HEK293 (cell line): ENCODE data around the gene THAP11.

Experiments used
- CTCF ChIA-PET: fragments of 350-600 bp; formaldehyde crosslinking; extraction: SDS; loops from one replicate; lab custom pipeline; 2021; ENCODE audit warnings: antibody characterized with exemption; lab: Yijun Ruan, JAX
- POLR2A ChIA-PET: fragments of 300-600 bp; formaldehyde crosslinking; extraction: SDS; loops from one replicate; lab custom pipeline; 2020; ENCODE audit warnings: antibody characterized with exemption, inconsistent platforms; lab: Yijun Ruan, JAX
- H3K27ac ChIP-seq: fragments of 200-500 bp; sonication (Bioruptor generic); 2 replicates; pipeline ENCODE4 v1.5.1; 2014; ENCODE audit warnings: low read depth, low read length, control low read depth, inconsistent platforms; ENCODE audit errors: extremely low read depth
- H3K36me3 ChIP-seq, 2 experiments: fragments of 200-500 bp in 1 of 2; sonication (Bioruptor generic) in 1 of 2; 1 replicate in 1 of 2; 2 replicates in 1 of 2; pipeline ENCODE4 v1.5.1; 2014 to 2017; ENCODE audit warnings: inconsistent platforms in 2 of 2, low read length in 2 of 2; ENCODE audit not compliant: control insufficient read depth in 2 of 2, insufficient read depth in 1 of 2
- H3K4me1 ChIP-seq: fragments of 200-500 bp; sonication (Bioruptor generic); 2 replicates; pipeline ENCODE4 v1.5.1; 2014; ENCODE audit warnings: mild to moderate bottlenecking, low read length, inconsistent platforms; ENCODE audit not compliant: control insufficient read depth, insufficient read depth
- H3K4me3 ChIP-seq: 2 replicates; pipeline ENCODE4 v1.5.1; 2011; ENCODE audit warnings: low read depth, mild to moderate bottlenecking, control low read depth, low read length, moderate library complexity
- H3K9me3 ChIP-seq: fragments of 200-500 bp; sonication (Bioruptor generic); 2 replicates; pipeline ENCODE4 v1.5.1; 2014; ENCODE audit warnings: low read depth, low read length, inconsistent platforms; ENCODE audit not compliant: control insufficient read depth, insufficient read depth
- FEZF1 ChIP-seq: fragments of 450-650 bp; formaldehyde crosslinking; IDR thresholded peaks from 2 replicates; pipeline ENCODE4 v1.5.1; 2016; ENCODE audit warnings: missing biosample characterization, missing genetic modification characterization
- KLF8 ChIP-seq: fragments of 450-650 bp; formaldehyde crosslinking; IDR thresholded peaks from 2 replicates; pipeline ENCODE4 v1.5.1; 2016; ENCODE audit warnings: missing biosample characterization, missing genetic modification characterization
- MEIS1 ChIP-seq: sonication (generic); formaldehyde crosslinking; IDR thresholded peaks from 2 replicates; pipeline ENCODE4 v1.8.1; 2022; ENCODE audit warnings: missing genetic modification reagents, mild to moderate bottlenecking, borderline replicate concordance
- OVOL3 ChIP-seq: fragments of 450-650 bp; formaldehyde crosslinking; IDR thresholded peaks from 2 replicates; pipeline ENCODE4 v1.5.1; 2016; ENCODE audit warnings: missing biosample characterization, missing genetic modification characterization
- SCRT1 ChIP-seq: fragments of 450-650 bp; formaldehyde crosslinking; IDR thresholded peaks from 2 replicates; pipeline ENCODE4 v1.5.1; 2016; ENCODE audit warnings: missing biosample characterization, missing genetic modification characterization, borderline replicate concordance
- SCRT2 ChIP-seq: fragments of 450-650 bp; formaldehyde crosslinking; IDR thresholded peaks from 2 replicates; pipeline ENCODE4 v1.5.1; 2016; ENCODE audit warnings: missing biosample characterization, missing genetic modification characterization
- ZBTB20 ChIP-seq: fragments of 450-650 bp; formaldehyde crosslinking; IDR thresholded peaks from 2 replicates; pipeline ENCODE4 v1.5.1; 2016; ENCODE audit warnings: missing biosample characterization, missing genetic modification characterization
- ZFP37 ChIP-seq: fragments of 450-650 bp; formaldehyde crosslinking; IDR thresholded peaks from 2 replicates; pipeline ENCODE4 v1.5.1; 2016; ENCODE audit warnings: missing biosample characterization, missing genetic modification characterization
- ZNF2 ChIP-seq: fragments of 450-650 bp; formaldehyde crosslinking; IDR thresholded peaks from 2 replicates; pipeline ENCODE4 v1.5.1; 2016; ENCODE audit warnings: missing biosample characterization, missing genetic modification characterization
- ZNF223 ChIP-seq: fragments of 450-650 bp; formaldehyde crosslinking; IDR thresholded peaks from 2 replicates; pipeline ENCODE4 v1.5.1; 2016; ENCODE audit warnings: missing biosample characterization, missing genetic modification characterization
- ZNF24 ChIP-seq: fragments of 450-650 bp; formaldehyde crosslinking; IDR thresholded peaks from 2 replicates; pipeline ENCODE4 v1.5.1; 2016; ENCODE audit warnings: missing biosample characterization, missing genetic modification characterization
- ZNF292 ChIP-seq: fragments of 450-650 bp; formaldehyde crosslinking; IDR thresholded peaks from 2 replicates; pipeline ENCODE4 v1.5.1; 2016; ENCODE audit warnings: low read depth, missing biosample characterization, missing genetic modification characterization, borderline replicate concordance
- ZNF324 ChIP-seq: fragments of 450-650 bp; formaldehyde crosslinking; IDR thresholded peaks from 2 replicates; pipeline ENCODE4 v1.5.1; 2016; ENCODE audit warnings: missing biosample characterization, missing genetic modification characterization
- ZNF510 ChIP-seq: fragments of 450-650 bp; formaldehyde crosslinking; IDR thresholded peaks from 2 replicates; pipeline ENCODE4 v1.5.1; 2018; ENCODE audit warnings: mild to moderate bottlenecking, missing genetic modification characterization, missing biosample characterization; ENCODE audit not compliant: insufficient replicate concordance
- ZNF548 ChIP-seq: fragments of 450-650 bp; formaldehyde crosslinking; IDR thresholded peaks from 2 replicates; pipeline ENCODE4 v1.5.1; 2016; ENCODE audit warnings: missing biosample characterization, missing genetic modification characterization
- ZNF768 ChIP-seq: fragments of 450-650 bp; formaldehyde crosslinking; IDR thresholded peaks from 2 replicates; pipeline ENCODE4 v1.5.1; 2018; ENCODE audit warnings: missing biosample characterization, mild to moderate bottlenecking, missing genetic modification characterization
- TF ChIP-seq, protein P1 (sequence below): fragments of 450-650 bp; formaldehyde crosslinking; IDR thresholded peaks from 2 replicates; pipeline ENCODE4; 2016; ENCODE audit warnings: missing biosample characterization, missing genetic modification characterization
- TF ChIP-seq, protein P2 (sequence below): fragments of 450-650 bp; formaldehyde crosslinking; IDR thresholded peaks from 2 replicates; pipeline ENCODE4 v1.5.1; 2016; ENCODE audit warnings: missing biosample characterization, missing genetic modification characterization
- TF ChIP-seq, protein P3 (sequence below): fragments of 450-650 bp; formaldehyde crosslinking; IDR thresholded peaks from 2 replicates; pipeline ENCODE4 v1.5.1; 2016; ENCODE audit warnings: missing biosample characterization, missing genetic modification characterization
- TF ChIP-seq, protein P4 (sequence below): fragments of 450-650 bp; formaldehyde crosslinking; conservative IDR thresholded peaks from 2 replicates; pipeline ENCODE4 v1.5.1; 2016; ENCODE audit warnings: low read depth, missing biosample characterization, missing genetic modification characterization
- TF ChIP-seq, protein P5 (sequence below): fragments of 450-650 bp; formaldehyde crosslinking; IDR thresholded peaks from 2 replicates; pipeline ENCODE4 v1.5.1; 2016; ENCODE audit warnings: missing biosample characterization, missing genetic modification characterization
- TF ChIP-seq, protein P6 (sequence below): fragments of 450-650 bp; formaldehyde crosslinking; IDR thresholded peaks from 2 replicates; pipeline ENCODE4 v1.5.1; 2016; ENCODE audit warnings: missing biosample characterization, missing genetic modification characterization

THAP11 gene

DNA sequence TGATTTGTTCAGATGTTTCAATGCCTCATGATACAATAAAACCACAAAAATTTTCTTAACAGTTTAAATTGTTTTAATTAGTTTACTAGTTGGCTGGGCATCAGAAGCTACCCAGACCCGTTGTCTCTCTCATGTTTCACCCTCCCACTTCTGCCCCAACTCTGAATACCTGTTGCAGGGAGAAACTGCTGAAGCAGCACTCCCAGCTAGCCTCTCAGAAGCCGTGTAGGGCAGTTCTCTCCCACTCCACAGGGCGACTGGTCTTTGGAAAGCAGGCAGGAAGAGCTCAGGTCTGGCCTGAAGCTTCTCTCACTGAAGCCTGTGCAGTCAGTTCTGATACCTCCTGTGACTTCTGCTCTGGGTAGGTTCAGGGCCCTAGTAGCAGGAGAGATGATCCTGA is 29.1 kb downstream of the THAP11 start:
- CTCF ChIA-PET = interaction anchor here (0.6 to 1.9 kb wide), 3 partner anchors 13 to 209 kb away, joined by 3 to 8 read pairs (median 6); partner anchors contain the start of gene NRN1L
- Histone ChIP-seq H3K4me1 (no peaks in the 10 kb centered on the region), H3K36me3 (peaks cover 20 to 78% of the 10 kb centered on the region in 2 experiments), H3K27ac (no peak overlapping the region), H3K9me3 (no peaks in the 10 kb centered on the region), H3K4me3 (no peak overlapping the region)
- no peak for TF ChIP-seq OVOL3 (tag by site-specific recombination)
- TF ChIP-seq, protein P1, sequence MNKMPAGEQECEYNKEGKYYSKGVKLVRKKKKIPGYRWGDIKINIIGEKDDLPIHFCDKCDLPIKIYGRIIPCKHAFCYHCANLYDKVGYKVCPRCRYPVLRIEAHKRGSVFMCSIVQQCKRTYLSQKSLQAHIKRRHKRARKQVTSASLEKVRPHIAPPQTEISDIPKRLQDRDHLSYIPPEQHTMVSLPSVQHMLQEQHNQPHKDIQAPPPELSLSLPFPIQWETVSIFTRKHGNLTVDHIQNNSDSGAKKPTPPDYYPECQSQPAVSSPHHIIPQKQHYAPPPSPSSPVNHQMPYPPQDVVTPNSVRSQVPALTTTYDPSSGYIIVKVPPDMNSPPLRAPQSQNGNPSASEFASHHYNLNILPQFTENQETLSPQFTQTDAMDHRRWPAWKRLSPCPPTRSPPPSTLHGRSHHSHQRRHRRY (tag by site-specific recombination) = no peak
- no peak for TF ChIP-seq ZNF24 (tag by site-specific recombination)
- no peak for TF ChIP-seq ZNF223 (tag by site-specific recombination)
- no peak for TF ChIP-seq ZNF510 (tag by site-specific recombination)
- TF ChIP-seq, protein P2, sequence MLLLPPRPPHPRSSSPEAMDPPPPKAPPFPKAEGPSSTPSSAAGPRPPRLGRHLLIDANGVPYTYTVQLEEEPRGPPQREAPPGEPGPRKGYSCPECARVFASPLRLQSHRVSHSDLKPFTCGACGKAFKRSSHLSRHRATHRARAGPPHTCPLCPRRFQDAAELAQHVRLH (tag by site-specific recombination) = no peak
- TF ChIP-seq KLF8 (tag by site-specific recombination) = no peak
- no peak for TF ChIP-seq FEZF1 (tag by site-specific recombination)
- no peak for TF ChIP-seq ZNF2 (tag by site-specific recombination)
- TF ChIP-seq SCRT2 (tag by site-specific recombination) = peak; percentile 90
- no peak for TF ChIP-seq ZNF548 (tag by site-specific recombination)
- no peak for TF ChIP-seq MEIS1 (CRISPR knock-in tag)
- TF ChIP-seq, protein P3, sequence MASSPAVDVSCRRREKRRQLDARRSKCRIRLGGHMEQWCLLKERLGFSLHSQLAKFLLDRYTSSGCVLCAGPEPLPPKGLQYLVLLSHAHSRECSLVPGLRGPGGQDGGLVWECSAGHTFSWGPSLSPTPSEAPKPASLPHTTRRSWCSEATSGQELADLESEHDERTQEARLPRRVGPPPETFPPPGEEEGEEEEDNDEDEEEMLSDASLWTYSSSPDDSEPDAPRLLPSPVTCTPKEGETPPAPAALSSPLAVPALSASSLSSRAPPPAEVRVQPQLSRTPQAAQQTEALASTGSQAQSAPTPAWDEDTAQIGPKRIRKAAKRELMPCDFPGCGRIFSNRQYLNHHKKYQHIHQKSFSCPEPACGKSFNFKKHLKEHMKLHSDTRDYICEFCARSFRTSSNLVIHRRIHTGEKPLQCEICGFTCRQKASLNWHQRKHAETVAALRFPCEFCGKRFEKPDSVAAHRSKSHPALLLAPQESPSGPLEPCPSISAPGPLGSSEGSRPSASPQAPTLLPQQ (tag by site-specific recombination) = no peak
- peak; percentile 36; the same call in 1 of the 2 replicates for TF ChIP-seq ZBTB20 (tag by site-specific recombination)
- TF ChIP-seq, protein P4, sequence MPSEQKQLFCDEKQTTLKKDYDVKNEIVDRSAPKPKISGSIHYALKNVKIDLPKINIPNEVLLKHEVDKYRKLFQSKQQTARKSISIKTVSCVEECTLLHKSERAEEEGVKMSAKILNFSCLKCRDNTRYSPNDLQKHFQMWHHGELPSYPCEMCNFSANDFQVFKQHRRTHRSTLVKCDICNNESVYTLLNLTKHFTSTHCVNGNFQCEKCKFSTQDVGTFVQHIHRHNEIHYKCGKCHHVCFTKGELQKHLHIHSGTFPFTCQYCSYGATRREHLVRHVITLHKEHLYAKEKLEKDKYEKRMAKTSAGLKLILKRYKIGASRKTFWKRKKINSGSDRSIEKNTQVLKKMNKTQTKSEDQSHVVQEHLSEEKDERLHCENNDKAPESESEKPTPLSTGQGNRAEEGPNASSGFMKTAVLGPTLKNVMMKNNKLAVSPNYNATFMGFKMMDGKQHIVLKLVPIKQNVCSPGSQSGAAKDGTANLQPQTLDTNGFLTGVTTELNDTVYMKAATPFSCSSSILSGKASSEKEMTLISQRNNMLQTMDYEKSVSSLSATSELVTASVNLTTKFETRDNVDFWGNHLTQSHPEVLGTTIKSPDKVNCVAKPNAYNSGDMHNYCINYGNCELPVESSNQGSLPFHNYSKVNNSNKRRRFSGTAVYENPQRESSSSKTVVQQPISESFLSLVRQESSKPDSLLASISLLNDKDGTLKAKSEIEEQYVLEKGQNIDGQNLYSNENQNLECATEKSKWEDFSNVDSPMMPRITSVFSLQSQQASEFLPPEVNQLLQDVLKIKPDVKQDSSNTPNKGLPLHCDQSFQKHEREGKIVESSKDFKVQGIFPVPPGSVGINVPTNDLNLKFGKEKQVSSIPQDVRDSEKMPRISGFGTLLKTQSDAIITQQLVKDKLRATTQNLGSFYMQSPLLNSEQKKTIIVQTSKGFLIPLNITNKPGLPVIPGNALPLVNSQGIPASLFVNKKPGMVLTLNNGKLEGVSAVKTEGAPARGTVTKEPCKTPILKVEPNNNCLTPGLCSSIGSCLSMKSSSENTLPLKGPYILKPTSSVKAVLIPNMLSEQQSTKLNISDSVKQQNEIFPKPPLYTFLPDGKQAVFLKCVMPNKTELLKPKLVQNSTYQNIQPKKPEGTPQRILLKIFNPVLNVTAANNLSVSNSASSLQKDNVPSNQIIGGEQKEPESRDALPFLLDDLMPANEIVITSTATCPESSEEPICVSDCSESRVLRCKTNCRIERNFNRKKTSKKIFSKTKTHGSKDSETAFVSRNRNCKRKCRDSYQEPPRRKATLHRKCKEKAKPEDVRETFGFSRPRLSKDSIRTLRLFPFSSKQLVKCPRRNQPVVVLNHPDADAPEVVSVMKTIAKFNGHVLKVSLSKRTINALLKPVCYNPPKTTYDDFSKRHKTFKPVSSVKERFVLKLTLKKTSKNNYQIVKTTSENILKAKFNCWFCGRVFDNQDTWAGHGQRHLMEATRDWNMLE (tag by site-specific recombination) = no peak
- no peak for TF ChIP-seq ZNF324
- peak; percentile 68; the same call in 1 of the 2 replicates for TF ChIP-seq SCRT1 (tag by site-specific recombination)
- POLR2A ChIA-PET = interaction anchor here (0.6 to 1.1 kb wide), 6 partner anchors 9 to 65 kb away, joined by 3 to 5 read pairs (median 3); partner anchors contain the start of gene NUTF2

DNA sequence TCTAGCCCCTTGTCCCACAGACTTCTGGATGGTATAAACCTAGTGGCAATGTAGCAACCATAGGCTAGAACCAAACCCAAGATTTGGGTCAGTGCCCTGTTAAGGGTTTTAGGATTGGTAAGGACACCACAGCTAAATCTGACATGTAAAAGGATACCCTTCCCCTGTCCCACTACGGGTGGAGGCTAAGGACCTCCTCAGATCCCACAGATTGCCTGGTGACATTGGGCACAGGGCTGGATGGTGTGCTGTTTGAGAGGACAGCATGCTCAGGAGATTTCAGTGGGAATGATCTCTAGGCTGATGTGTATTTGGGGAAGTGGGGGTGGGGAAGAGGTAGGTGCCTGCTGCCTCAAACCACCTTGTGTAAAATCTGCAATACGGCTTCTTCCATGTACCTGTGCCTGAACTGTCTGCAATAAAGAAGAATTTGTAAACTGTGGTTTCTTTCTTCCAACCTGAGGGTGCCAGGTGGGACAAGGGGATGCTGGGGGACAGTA is 30.1 kb downstream of the THAP11 start:
- ChIA-PET CTCF (interaction anchor here (0.6 to 1.9 kb wide), 3 partner anchors 12 to 208 kb away, joined by 3 to 8 read pairs (median 6); partner anchors contain the start of gene NRN1L), POLR2A (interaction anchor here (0.6 to 1.1 kb wide), 4 partner anchors 10 to 64 kb away, joined by 3 to 5 read pairs (median 3); partner anchors contain the start of gene NUTF2)
- Histone ChIP-seq H3K4me1 (no peaks in the 10 kb centered on the region), H3K36me3 (peaks cover 10 to 78% of the 10 kb centered on the region in 2 experiments), H3K9me3 (no peaks in the 10 kb centered on the region), H3K4me3 (no peak overlapping the region), H3K27ac (no peak overlapping the region; the same call in 1 of the 2 replicates)
- TF ChIP-seq ZNF768 (tag by site-specific recombination) (no peak), ZFP37 (tag by site-specific recombination) (no peak), ZNF292 (tag by site-specific recombination) (no peak)
- TF ChIP-seq, protein P5, sequence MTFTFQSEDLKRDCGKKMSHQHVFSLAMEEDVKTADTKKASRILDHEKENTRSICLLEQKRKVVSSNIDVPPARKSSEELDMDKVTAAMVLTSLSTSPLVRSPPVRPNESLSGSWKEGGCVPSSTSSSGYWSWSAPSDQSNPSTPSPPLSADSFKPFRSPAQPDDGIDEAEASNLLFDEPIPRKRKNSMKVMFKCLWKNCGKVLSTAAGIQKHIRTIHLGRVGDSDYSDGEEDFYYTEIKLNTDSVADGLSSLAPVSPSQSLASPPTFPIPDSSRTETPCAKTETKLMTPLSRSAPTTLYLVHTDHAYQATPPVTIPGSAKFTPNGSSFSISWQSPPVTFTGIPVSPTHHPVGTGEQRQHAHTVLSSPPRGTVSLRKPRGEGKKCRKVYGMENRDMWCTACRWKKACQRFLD (tag by site-specific recombination) = no peak
- TF ChIP-seq, protein P6, sequence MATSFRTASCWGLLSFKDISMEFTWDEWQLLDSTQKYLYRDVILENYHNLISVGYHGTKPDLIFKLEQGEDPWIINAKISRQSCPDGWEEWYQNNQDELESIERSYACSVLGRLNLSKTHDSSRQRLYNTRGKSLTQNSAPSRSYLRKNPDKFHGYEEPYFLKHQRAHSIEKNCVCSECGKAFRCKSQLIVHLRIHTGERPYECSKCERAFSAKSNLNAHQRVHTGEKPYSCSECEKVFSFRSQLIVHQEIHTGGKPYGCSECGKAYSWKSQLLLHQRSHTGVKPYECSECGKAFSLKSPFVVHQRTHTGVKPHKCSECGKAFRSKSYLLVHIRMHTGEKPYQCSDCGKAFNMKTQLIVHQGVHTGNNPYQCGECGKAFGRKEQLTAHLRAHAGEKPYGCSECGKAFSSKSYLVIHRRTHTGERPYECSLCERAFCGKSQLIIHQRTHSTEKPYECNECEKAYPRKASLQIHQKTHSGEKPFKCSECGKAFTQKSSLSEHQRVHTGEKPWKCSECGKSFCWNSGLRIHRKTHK = no peak
